Ectodermal cell (in vitro differentiated cells): ENCODE results near the gene ACTL6B. TPM values are rescaled to one million over a fixed set of nuclear protein-coding genes. Genes with fewer than 3 reads are reported as not detected.
"Not testable (repeated sequence)": the region's sequence is repeated elsewhere in the genome, so short reads cannot be mapped to it uniquely, and the experiment has no call there.

Experiments used
- H3K27ac ChIP-seq: 2 replicates; pipeline ENCODE4 v1.7.0; 2013; ENCODE audit warnings: mild to moderate bottlenecking, low read depth, low read length; ENCODE audit not compliant: insufficient read depth, poor library complexity, severe bottlenecking
- H3K27me3 ChIP-seq: 2 replicates; pipeline ENCODE4 v1.7.0; 2013; ENCODE audit warnings: mild to moderate bottlenecking, low read length; ENCODE audit not compliant: insufficient read depth, control insufficient read depth, poor library complexity, severe bottlenecking
- H3K36me3 ChIP-seq: one replicate; pipeline ENCODE4 v1.7.0; 2013; ENCODE audit warnings: low read length; ENCODE audit not compliant: control insufficient read depth, insufficient read depth
- H3K4me1 ChIP-seq: one replicate; pipeline ENCODE4 v1.7.0; 2013; ENCODE audit warnings: low read length; ENCODE audit not compliant: control insufficient read depth, insufficient read depth
- H3K4me3 ChIP-seq: 2 replicates; pipeline ENCODE4 v1.7.0; 2013; ENCODE audit warnings: low read depth, low read length, control low read depth; ENCODE audit not compliant: insufficient read depth
- H3K9me3 ChIP-seq: 2 replicates; pipeline ENCODE4 v1.7.0; 2013; ENCODE audit warnings: mild to moderate bottlenecking, low read length, moderate library complexity; ENCODE audit not compliant: control insufficient read depth
- WGBS, 2 experiments: methylation state at CpG; one replicate each; pipeline ENCODE4 v1.1.7; 2013; ENCODE audit warnings: missing lambda C conversion rate in 2 of 2; 5-methylcytosine and 5-hydroxymethylcytosine counted together
- polyA plus RNA-seq, 4 experiments: library from polyadenylated mRNA; stranded (reverse); fragments of 50-300 nt; gene quantifications; one replicate each; pipeline ENCODE4 v1.2.3, GENCODE V29; 2013

Gene ACTL6B
- polyA plus RNA-seq (2013, experiment 1 of 4) = 0.43 TPM
- 0.57 TPM for polyA plus RNA-seq (2013, experiment 2 of 4)
- 0.75 TPM for polyA plus RNA-seq (2013, experiment 3 of 4)
- polyA plus RNA-seq (2013, experiment 4 of 4) = 0.77 TPM

DNA sequence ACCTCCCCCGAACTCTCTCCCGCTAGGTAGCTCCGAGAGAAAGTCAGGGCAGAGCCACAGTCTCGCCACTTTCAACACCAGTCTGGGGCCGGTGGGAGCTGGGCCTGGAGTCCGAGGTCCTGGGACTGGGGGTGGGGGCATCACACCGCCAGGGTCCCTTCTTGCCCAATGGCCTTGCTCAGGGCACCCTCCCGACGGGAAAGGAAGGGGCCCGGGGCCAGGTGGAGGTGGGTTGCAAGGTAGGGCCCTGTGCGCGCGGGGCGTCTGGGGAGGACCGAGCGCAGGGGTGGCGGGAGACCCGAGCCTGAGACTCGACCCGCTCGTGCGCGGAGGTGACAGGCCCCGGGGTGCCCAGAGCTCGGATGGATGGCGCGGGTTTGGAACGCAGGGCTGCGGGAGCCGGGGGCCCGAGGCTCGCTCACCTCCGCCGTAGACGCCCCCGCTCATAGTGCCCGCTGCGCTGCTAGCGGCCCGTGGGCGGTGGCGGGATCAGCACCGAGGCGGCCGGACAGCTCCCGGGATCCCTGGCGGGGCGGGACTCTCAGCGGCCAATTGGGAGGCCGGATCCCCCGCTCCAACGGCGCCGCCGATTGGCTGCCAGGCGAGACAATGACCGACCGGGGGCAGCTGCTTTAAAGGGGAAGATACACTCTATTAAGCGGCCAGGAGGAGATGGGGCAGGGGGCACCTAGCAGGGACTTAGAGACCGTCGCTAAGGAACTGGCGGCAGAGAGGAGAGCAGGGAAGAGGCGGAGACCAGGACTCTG, at the start of gene ACTL6B:
TSS of gene ACTL6B (minus strand) at position 541 of the 767 bp plus-strand sequence. CDS start at position 447, 94 bp downstream.
- H3K36me3 ChIP-seq = no peaks in the 10 kb centered on the region
- 12% methylated on average over 63 of the region's 63 CpGs for WGBS, 2 experiments
- H3K27ac ChIP-seq = no peak within 1 kb of the TSS

DNA sequence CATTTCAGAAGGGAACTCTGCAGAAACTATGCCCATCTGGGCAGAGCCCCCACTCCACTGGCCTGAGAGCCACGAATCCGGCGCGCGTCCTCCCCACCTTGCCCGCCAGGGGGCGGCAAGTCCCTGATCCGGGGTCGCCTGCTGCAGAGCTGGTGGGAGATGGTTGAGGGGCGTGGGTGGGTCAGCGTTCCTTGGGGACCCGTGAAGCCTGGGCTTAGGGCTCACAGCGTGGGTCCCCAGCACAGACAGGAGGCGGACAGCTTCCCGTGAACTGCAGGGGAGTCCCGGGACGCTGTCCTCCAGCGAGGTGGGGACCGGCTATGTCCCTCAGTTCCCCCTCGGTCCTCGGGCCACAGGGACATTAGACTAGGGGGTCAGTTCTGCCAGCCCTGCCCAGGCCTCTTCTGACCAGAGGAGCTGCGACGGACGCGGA, 49.1 kb upstream of the ACTL6B start:
- H3K36me3 ChIP-seq = peaks cover 13% of the 10 kb centered on the region
- H3K27me3 ChIP-seq = no peaks in the 10 kb centered on the region
- peak overlapping the region; percentile 77 for H3K4me3 ChIP-seq
- 0% methylated on average over 25 of the region's 25 CpGs for WGBS, 2 experiments
- no peaks in the 10 kb centered on the region for H3K9me3 ChIP-seq
- peaks cover 9% of the 10 kb centered on the region for H3K4me1 ChIP-seq
- peak overlapping the region; percentile 91 for H3K27ac ChIP-seq

More for the DNA sequence above, at the start of gene ACTL6B:
- no peaks in the 10 kb centered on the region for H3K9me3 ChIP-seq
- H3K4me3 ChIP-seq = no peak within 1 kb of the TSS
- H3K27me3 ChIP-seq = peaks cover 32% of the 10 kb centered on the region
- no peaks in the 10 kb centered on the region for H3K4me1 ChIP-seq

- WGBS, 2 experiments = 91 to 95% methylated on average over 3 of the region's 3 CpGs
- H3K4me1 ChIP-seq, H3K27me3 ChIP-seq, H3K9me3 ChIP-seq, H3K36me3 ChIP-seq, H3K27ac ChIP-seq, H3K4me3 ChIP-seq: not testable (repeated sequence)
Observed at GRCh38 chr7:100701089-100701488, 44.8 kb upstream of the ACTL6B start.

DNA sequence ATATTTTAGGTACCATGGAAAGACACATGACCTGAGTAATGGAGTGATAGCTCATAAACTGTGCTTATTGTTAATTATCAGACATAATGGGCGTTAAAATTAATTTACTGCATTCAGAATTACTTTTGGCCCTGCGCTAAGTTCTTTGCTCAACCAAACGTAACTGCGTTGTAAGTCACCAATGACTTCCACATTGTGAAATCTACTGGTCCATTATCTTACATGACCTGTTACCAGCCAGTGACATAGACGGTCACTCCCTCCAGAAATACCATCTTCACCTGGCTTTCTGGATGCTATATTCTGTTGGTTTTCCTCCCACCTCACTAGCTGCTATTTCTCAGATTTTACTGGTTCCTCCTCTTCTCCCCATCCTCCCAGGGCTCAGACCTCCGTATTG, 42.8 kb upstream of the ACTL6B start:
- Histone ChIP-seq H3K4me1 (no peaks in the 10 kb centered on the region), H3K9me3 (no peaks in the 10 kb centered on the region), H3K27ac (no peak overlapping the region), H3K36me3 (no peaks in the 10 kb centered on the region), H3K4me3 (no peak overlapping the region), H3K27me3 (peaks cover 15% of the 10 kb centered on the region)
- WGBS, 2 experiments = 88 to 89% methylated on average over 6 of the region's 6 CpGs

- 90 to 92% methylated on average over 6 of the region's 6 CpGs for WGBS, 2 experiments
Observed at GRCh38 chr7:100696123-100696521, 39.9 kb upstream of the ACTL6B start.

GRCh38 chr7:100694098-100694745, 38.0 kb upstream of the ACTL6B start, which contains the start of gene GIGYF1:
TSS of gene GIGYF1 (minus strand) at chr7:100694250. CDS start at chr7:100688238, 6,012 bp downstream.
- Histone ChIP-seq H3K36me3 (peaks cover 1% of the 10 kb centered on the region), H3K4me1 (peaks cover 18% of the 10 kb centered on the region), H3K27ac (peak within 1 kb of the TSS; percentile 71), H3K4me3 (peak within 1 kb of the TSS; percentile 92), H3K27me3 (peaks cover 15% of the 10 kb centered on the region), H3K9me3 (no peaks in the 10 kb centered on the region)
- 1% methylated on average over 98 to 102 of the region's 102 CpGs for WGBS, 2 experiments

More at GRCh38 chr7:100696123-100696521, 39.9 kb upstream of the ACTL6B start:
- H3K36me3 ChIP-seq = no peaks in the 10 kb centered on the region
- no peak overlapping the region for H3K27ac ChIP-seq
- no peaks in the 10 kb centered on the region for H3K9me3 ChIP-seq
- peaks cover 15% of the 10 kb centered on the region for H3K27me3 ChIP-seq
- H3K4me1 ChIP-seq = peaks cover 15% of the 10 kb centered on the region
- no peak overlapping the region for H3K4me3 ChIP-seq

- H3K9me3 ChIP-seq = no peaks in the 10 kb centered on the region
- peaks cover 15% of the 10 kb centered on the region for H3K27me3 ChIP-seq
- 0 to 1% methylated on average over 81 of the region's 81 CpGs for WGBS, 2 experiments
- H3K4me3 ChIP-seq = peak overlapping the region; percentile 92
- peaks cover 18% of the 10 kb centered on the region for H3K4me1 ChIP-seq
- peak overlapping the region; percentile 71 for H3K27ac ChIP-seq
- peaks cover 4% of the 10 kb centered on the region for H3K36me3 ChIP-seq
Observed at GRCh38 chr7:100693312-100694097, 37.3 kb upstream of the ACTL6B start.

DNA sequence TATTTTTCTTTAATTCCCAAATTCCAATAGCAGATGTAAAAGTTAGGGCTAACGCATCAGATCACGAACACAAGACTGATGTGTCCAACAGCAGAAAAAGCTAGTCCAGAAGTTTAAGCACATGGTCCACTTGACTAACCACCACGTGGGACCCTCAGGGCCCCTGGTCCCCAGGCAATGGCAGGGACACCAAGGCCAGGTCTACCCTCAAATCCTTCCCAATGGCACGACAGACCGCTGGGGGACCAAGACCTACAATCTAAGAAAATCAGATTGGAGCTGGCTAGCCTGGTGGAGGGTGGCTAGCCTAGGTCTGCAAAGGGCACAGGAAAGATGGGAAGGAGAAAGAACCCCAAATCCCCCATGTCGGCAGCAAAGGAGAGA, 36.3 kb upstream of the ACTL6B start:
- peak overlapping the region; percentile 92 for H3K4me3 ChIP-seq
- H3K27ac ChIP-seq = no peak overlapping the region
- WGBS, 2 experiments = 58 to 62% methylated on average over 6 of the region's 6 CpGs
- peaks cover 15% of the 10 kb centered on the region for H3K27me3 ChIP-seq
- H3K4me1 ChIP-seq = peaks cover 18% of the 10 kb centered on the region
- H3K36me3 ChIP-seq = peaks cover 8% of the 10 kb centered on the region
- no peaks in the 10 kb centered on the region for H3K9me3 ChIP-seq

DNA sequence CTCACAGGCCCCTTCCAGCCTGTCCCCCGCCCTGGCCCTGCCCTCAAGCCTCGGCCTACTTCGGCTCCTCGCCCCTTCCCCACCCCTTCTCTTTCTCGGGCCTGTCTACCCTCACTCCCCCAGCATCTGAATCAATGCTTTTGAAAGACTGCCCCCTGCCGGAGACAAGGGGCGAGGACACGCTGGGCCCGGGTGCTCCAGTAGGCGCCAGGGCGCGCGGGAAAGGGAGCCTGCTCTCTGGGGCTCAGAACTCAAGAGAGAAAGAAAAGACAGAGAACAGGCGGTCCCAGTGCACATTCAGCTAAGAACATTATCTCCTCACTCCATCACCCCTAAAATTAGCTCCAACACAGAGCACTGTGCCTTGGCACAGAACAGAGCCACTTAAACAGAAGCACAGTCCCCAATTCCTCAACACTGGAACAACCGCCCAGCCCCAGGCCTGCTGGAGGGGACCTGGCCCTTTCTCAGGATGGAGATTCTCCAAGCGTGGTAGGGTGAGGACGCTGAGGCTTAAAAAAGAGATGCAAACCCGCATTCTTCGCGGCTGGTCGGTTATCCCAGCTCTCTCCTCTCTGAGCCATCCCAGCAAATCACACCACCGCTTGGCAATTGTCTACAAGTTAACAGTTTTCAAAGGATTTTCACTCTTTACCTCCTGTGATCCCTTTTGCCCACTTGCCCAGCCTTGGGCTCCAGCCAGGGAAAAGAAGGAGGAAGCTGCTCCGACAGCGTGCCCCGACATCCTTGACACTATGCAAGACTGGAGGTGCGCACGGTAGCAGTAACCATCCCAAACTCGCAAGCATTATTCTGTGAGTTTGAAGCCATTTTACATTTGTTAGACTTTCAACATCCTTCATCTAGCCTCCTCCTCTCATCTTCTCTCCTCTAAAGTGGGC, 35.7 kb upstream of the ACTL6B start:
- peak overlapping the region; percentile 92 for H3K4me3 ChIP-seq
- H3K27ac ChIP-seq = peak overlapping the region; percentile 38
- 18 to 19% methylated on average over 28 of the region's 28 CpGs for WGBS, 2 experiments

More for the DNA sequence above, 35.7 kb upstream of the ACTL6B start:
- peaks cover 15% of the 10 kb centered on the region for H3K36me3 ChIP-seq
- H3K27me3 ChIP-seq = peaks cover 15% of the 10 kb centered on the region
- H3K9me3 ChIP-seq = no peaks in the 10 kb centered on the region
- peaks cover 18% of the 10 kb centered on the region for H3K4me1 ChIP-seq
